K562 treated with DMSO at 1 percent for 48 hours (cell line): ENCODE measurements around the gene NFIA. TPM values are rescaled to one million over a fixed set of nuclear protein-coding genes. Genes with fewer than 3 reads are reported as not detected.

Experiments used
- total RNA-seq: library from RNA; unstranded; fragments of 300-600 nt; gene quantifications from 2 replicates; pipeline ENCODE4 v1.2.3, GENCODE V29; 2022; ENCODE audit warnings: low replicate concordance; ENCODE audit errors: extremely low read depth

NFIA gene
- not detected in 2 replicates for total RNA-seq

GRCh38 chr1:61082311-61083012 lies at the start of gene NFIA:
TSS of gene NFIA (plus strand) at chr1:61082561.

